Stimulated activated CD8-positive, alpha-beta memory T cell treated with anti-CD3 and anti-CD28 coated beads, Interleukin-15, amount 100 ng/mL, for 48 hours (primary cell): Measurements from ENCODE around the gene VEPH1.

Experiments
- DNase-seq, 2 donors: peaks; one replicate each; pipeline ENCODE4 v3.0.0-alpha.2; 2020; ENCODE audit warnings: low read depth in 2 of 2

Gene VEPH1

GRCh38 chr3:157301755-157302154 lies 201.5 kb downstream of the VEPH1 start:
- DNase-seq, result no peak

GRCh38 chr3:157300981-157301663 lies 202.1 kb downstream of the VEPH1 start:
- DNase-seq, result no peak

DNA sequence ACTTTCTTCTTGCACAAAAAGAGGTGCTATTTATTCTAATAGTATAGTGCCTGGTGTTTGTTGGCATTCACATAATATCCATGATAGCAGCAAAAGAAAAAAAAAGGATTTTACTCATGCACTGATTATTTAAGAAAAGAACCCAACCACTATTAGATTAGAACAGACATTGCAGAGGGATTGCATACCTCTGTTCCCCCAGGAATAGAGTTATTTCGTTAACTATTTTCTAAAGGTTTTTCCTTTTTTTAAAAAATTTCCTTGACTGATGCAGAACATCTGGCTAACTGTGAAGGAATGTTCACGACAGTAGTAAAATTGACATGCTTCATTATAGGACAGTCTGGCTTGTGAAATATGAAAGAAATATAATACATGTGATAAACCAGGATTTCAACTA lies 203.1 kb downstream of the VEPH1 start:
- no peak for DNase-seq

- no peak for DNase-seq
These were observed 205.8 kb downstream of the VEPH1 start for GRCh38 chr3:157297328-157297915.

- no peak for DNase-seq
These were observed 208.3 kb downstream of the VEPH1 start for GRCh38 chr3:157294953-157295352.

DNA sequence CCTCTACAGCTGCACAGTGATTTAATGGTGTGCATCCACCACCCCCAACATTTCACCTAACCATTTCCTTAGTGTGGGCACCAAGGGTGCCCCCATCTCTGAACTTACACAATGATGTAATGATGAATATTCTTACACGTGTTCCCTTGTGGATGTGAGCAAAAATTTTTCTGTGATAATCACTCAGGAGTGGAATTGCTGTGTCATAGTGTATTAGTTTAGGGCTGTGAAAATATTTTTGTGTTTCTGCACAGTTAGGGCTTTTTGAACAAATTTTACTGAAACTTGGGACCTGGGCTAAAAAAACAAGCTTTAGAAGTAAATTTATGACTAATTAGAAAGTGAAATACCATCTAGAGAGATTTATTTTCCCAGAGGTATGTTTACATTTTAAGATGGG lies 208.7 kb downstream of the VEPH1 start:
- no peak for DNase-seq

- no peak for DNase-seq
These were observed 212.4 kb downstream of the VEPH1 start for GRCh38 chr3:157290766-157291165.

DNA sequence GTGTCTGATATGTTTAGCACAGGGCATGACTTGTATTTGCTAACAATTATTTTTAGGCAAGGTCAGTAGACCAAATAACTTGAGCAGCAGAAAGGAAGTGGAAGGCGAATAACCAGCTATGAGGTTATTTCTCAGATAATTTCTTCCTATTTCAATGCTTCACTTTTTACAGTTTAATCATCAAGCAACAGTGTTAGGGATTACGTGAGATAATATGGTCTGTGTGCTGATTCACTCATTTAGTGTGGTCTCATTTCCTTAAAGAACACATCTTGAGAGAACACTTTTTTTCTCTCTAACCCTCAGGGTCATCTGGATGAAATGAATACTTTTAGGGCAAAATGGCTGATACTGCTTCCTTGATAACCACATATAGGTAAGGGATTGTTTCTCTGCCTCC lies 217.2 kb downstream of the VEPH1 start:
- no peak for DNase-seq

GRCh38 chr3:157285141-157285540 lies 218.1 kb downstream of the VEPH1 start:
- no peak for DNase-seq

DNA sequence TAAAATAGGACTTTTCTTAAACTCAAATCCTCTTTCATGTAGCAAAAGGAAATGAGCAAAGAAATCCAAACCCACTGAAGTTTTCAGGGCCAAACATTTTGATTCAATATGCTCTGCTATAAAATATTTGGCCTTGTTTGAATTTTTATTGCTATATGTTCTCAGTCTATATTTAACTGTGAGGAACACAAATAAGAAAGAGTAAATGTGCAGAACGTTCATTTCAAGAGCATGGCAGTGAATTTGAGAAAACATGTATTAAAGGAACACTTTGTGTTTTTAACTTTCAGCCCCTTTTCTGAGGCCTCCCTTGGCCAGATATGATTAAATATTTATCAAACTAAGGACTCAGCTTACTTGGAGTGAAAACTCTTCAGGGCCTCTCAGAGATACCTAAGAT lies 218.5 kb downstream of the VEPH1 start:
- DNase-seq, result no peak

GRCh38 chr3:157282261-157283191 lies 220.7 kb downstream of the VEPH1 start:
- DNase-seq, result no peak

DNA sequence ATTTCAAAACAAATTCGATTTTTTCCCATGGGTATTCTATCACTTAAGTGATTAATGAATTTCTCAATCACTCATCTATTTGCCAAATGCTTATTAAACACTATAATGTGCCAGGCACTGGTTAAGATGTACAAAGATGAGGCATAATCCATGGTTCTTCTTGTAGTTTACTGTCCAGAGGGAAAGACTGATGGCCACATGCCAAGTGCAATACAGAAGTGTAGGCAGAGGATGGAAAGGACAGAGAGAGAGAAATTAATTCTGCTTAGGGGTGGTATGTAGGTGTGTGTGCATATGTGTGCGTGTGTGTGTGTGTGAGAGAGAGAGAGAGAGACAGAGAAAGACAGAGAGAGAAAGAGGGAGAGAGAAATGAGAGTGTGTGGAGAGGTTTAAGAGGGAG lies 222.4 kb downstream of the VEPH1 start:
- no peak for DNase-seq

DNA sequence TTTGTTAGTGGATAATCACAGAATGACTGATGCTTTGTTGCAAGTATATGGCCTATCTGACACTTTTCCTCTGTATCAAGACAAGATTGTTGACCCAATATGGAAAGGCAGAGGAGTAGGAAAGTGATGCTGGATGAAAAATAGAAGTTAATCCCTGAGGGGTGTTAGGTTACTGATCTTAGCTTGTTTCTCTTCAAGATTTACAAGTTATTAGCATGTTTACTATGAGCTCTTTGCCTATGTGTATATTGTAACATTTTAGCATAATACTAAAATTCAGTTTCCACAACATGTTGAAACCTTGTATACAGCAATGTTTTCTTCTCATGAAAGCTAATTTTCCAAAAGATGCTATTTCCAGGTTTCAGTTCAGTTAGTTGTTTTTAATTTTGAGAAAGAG lies 222.9 kb downstream of the VEPH1 start:
- no peak for DNase-seq

GRCh38 chr3:157279237-157279636 lies 224.0 kb downstream of the VEPH1 start:
- no peak for DNase-seq

DNA sequence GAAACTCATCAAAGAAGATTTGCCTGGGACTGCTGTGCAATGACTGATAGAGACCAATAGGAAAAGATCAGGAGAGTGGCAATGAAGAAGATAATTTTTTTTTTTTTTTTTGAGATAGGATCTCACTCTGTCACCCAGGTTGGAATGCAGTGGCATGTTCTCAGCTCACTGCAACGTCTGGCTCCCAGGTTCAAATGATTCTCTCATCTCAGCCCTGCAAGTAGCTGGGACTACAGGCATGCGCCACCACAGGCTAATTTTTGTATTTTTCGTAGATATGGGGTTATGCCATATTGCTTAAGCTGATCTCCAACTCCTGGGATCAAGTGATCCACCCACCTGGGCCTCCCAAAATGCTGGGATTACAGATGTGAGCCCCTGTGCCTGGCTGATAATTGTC lies 226.4 kb downstream of the VEPH1 start:
- no peak for DNase-seq

GRCh38 chr3:157275832-157276231 lies 227.4 kb downstream of the VEPH1 start:
- DNase-seq, result no peak

- DNase-seq, result no peak
These were observed 228.5 kb downstream of the VEPH1 start for GRCh38 chr3:157274644-157275137.

- no peak for DNase-seq
These were observed 231.8 kb downstream of the VEPH1 start for GRCh38 chr3:157271283-157271882.

DNA sequence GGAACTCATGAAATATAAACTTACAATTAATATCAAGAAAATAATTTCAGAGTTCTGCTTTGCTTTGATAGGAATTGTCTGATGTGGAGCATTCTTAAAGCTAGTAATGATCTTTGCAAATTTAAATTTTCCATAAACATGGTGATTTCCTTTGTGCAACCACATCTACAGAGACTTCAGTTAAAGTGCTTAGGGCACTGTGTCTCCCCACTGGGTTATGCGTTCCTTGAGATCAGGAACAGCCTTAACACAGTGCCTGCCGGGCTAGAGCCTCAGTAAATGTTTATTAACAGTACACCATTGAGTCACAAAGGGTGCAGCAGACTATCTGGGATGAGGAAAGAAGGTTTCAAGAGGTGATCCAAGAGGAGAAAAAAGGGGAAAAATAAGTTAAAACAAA lies 235.2 kb downstream of the VEPH1 start:
- no peak for DNase-seq

DNA sequence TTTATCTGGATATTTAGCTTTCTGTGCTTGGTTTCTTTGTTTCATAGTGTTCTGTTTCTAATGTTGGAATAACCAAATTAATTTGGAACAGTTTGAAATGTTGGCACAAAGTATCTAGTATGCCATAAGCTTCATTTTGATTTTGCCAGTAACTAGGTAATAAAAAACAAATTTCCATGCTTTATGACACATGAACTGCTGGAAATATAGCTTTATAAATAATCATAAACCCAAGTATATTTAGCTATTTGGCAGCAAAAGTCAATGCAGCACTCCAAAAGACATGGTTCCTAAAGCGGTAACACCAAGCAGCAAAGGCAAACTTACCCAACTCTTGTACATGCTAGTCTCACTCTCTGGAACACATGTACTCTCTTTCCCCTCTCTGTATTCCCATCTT lies 237.3 kb downstream of the VEPH1 start:
- no peak for DNase-seq

- no peak for DNase-seq
These were observed 240.2 kb downstream of the VEPH1 start for GRCh38 chr3:157263027-157263426.

GRCh38 chr3:157261000-157261399 lies 242.2 kb downstream of the VEPH1 start:
- no peak for DNase-seq
